Measurements from ENCODE around the gene PTX4.
"Not testable (repeated sequence)": the region's sequence is repeated elsewhere in the genome, so short reads cannot be mapped to it uniquely, and the experiment has no call there.

Gene PTX4

GRCh38 chr16:1444730-1445517, 43.8 kb downstream of the PTX4 start:
- WGBS, result 94% methylated on average over 48 of the region's 48 CpGs
- Histone ChIP-seq H3K4me1 (ENCODE audit: insufficient read depth, low read length) (no peaks in the 10 kb centered on the region), H3K9ac (ENCODE audit: low read depth, low read length) (no peak overlapping the region), H3K27me3 (ENCODE audit: insufficient read depth, low read length) (no peaks in the 10 kb centered on the region), H3K27ac (ENCODE audit: low read depth, low read length) (no peak overlapping the region), H3K36me3 (ENCODE audit: insufficient read depth, low read length) (peaks cover 16% of the 10 kb centered on the region), H3K4me3 (ENCODE audit: low read length) (no peak overlapping the region), H3K9me3 (ENCODE audit: insufficient read depth, low read depth, low read length) (no peaks in the 10 kb centered on the region)

- Histone ChIP-seq H3K9me3 (ENCODE audit: insufficient read depth, low read depth, low read length) (no peaks in the 10 kb centered on the region), H3K9ac (ENCODE audit: low read depth, low read length) (no peak within 1 kb of the TSS; the same call in 1 of the 2 replicates), H3K4me3 (ENCODE audit: low read length) (no peak within 1 kb of the TSS), H3K27ac (ENCODE audit: low read depth, low read length) (no peak within 1 kb of the TSS), H3K4me1 (ENCODE audit: insufficient read depth, low read length) (no peaks in the 10 kb centered on the region), H3K27me3 (ENCODE audit: insufficient read depth, low read length) (no peaks in the 10 kb centered on the region), H3K36me3 (ENCODE audit: insufficient read depth, low read length) (peaks cover 16% of the 10 kb centered on the region)
- WGBS, result 92% methylated on average over 27 of the region's 27 CpGs
These were observed 44.6 kb downstream of the PTX4 start, which contains the start of gene CCDC154 for GRCh38 chr16:1443980-1444729. Gene CCDC154, minus strand, starts transcription at chr16:1444556. Its CDS starts 234 bp downstream, at chr16:1444322.

GRCh38 chr16:1443403-1443973, 45.3 kb downstream of the PTX4 start:
- Histone ChIP-seq H3K4me1 (ENCODE audit: insufficient read depth, low read length) (no peaks in the 10 kb centered on the region), H3K9me3 (ENCODE audit: insufficient read depth, low read depth, low read length) (no peaks in the 10 kb centered on the region), H3K9ac (ENCODE audit: low read depth, low read length) (no peak overlapping the region; the same call in 1 of the 2 replicates), H3K27me3 (ENCODE audit: insufficient read depth, low read length) (no peaks in the 10 kb centered on the region), H3K27ac (ENCODE audit: low read depth, low read length) (no peak overlapping the region), H3K4me3 (ENCODE audit: low read length) (no peak overlapping the region), H3K36me3 (ENCODE audit: insufficient read depth, low read length) (peaks cover 15% of the 10 kb centered on the region)
- 89% methylated on average over 38 of the region's 38 CpGs for WGBS

- no peak overlapping the region for H3K4me3 ChIP-seq (ENCODE audit: low read length)
- no peak overlapping the region for H3K27ac ChIP-seq (ENCODE audit: low read depth, low read length)
- no peaks in the 10 kb centered on the region for H3K9me3 ChIP-seq (ENCODE audit: insufficient read depth, low read depth, low read length)
- no peaks in the 10 kb centered on the region for H3K4me1 ChIP-seq (ENCODE audit: insufficient read depth, low read length)
- H3K9ac ChIP-seq (ENCODE audit: low read depth, low read length), result no peak overlapping the region
- WGBS, result 90% methylated on average over 24 of the region's 24 CpGs
- peaks cover 7% of the 10 kb centered on the region for H3K36me3 ChIP-seq (ENCODE audit: insufficient read depth, low read length)
- H3K27me3 ChIP-seq (ENCODE audit: insufficient read depth, low read length), result no peaks in the 10 kb centered on the region
These were observed 46.0 kb downstream of the PTX4 start for GRCh38 chr16:1442697-1443096.

GRCh38 chr16:1441391-1441829, 47.3 kb downstream of the PTX4 start:
- H3K36me3 ChIP-seq (ENCODE audit: insufficient read depth, low read length), result peaks cover 5% of the 10 kb centered on the region
- no peaks in the 10 kb centered on the region for H3K4me1 ChIP-seq (ENCODE audit: insufficient read depth, low read length)
- H3K27ac ChIP-seq (ENCODE audit: low read depth, low read length), result no peak overlapping the region
- H3K9me3 ChIP-seq (ENCODE audit: insufficient read depth, low read depth, low read length), result no peaks in the 10 kb centered on the region
- no peak overlapping the region for H3K4me3 ChIP-seq (ENCODE audit: low read length)
- no peaks in the 10 kb centered on the region for H3K27me3 ChIP-seq (ENCODE audit: insufficient read depth, low read length)
- 86% methylated on average over 22 of the region's 22 CpGs for WGBS
- H3K9ac ChIP-seq (ENCODE audit: low read depth, low read length), result no peak overlapping the region

GRCh38 chr16:1439699-1440074, 49.1 kb downstream of the PTX4 start:
- H3K36me3 ChIP-seq (ENCODE audit: insufficient read depth, low read length); H3K4me3 ChIP-seq (ENCODE audit: low read length); H3K27me3 ChIP-seq (ENCODE audit: insufficient read depth, low read length); H3K9me3 ChIP-seq (ENCODE audit: insufficient read depth, low read depth, low read length); H3K9ac ChIP-seq (ENCODE audit: low read depth, low read length); H3K4me1 ChIP-seq (ENCODE audit: insufficient read depth, low read length); H3K27ac ChIP-seq (ENCODE audit: low read depth, low read length): not testable (repeated sequence)
- 95% methylated on average over 4 of the region's 4 CpGs for WGBS

- 92% methylated on average over 27 of the region's 27 CpGs for WGBS
- H3K9ac ChIP-seq (ENCODE audit: low read depth, low read length), result no peak overlapping the region
- H3K4me3 ChIP-seq (ENCODE audit: low read length), result no peak overlapping the region
- H3K36me3 ChIP-seq (ENCODE audit: insufficient read depth, low read length), result no peaks in the 10 kb centered on the region
- no peaks in the 10 kb centered on the region for H3K27me3 ChIP-seq (ENCODE audit: insufficient read depth, low read length)
- H3K4me1 ChIP-seq (ENCODE audit: insufficient read depth, low read length), result no peaks in the 10 kb centered on the region
- H3K9me3 ChIP-seq (ENCODE audit: insufficient read depth, low read depth, low read length), result no peaks in the 10 kb centered on the region
- no peak overlapping the region for H3K27ac ChIP-seq (ENCODE audit: low read depth, low read length)
These were observed 49.6 kb downstream of the PTX4 start for GRCh38 chr16:1439058-1439698.

- H3K4me1 ChIP-seq (ENCODE audit: insufficient read depth, low read length), result no peaks in the 10 kb centered on the region
- H3K27me3 ChIP-seq (ENCODE audit: insufficient read depth, low read length), result no peaks in the 10 kb centered on the region
- H3K36me3 ChIP-seq (ENCODE audit: insufficient read depth, low read length), result no peaks in the 10 kb centered on the region
- H3K27ac ChIP-seq (ENCODE audit: low read depth, low read length), result no peak overlapping the region
- H3K4me3 ChIP-seq (ENCODE audit: low read length), result no peak overlapping the region
- WGBS, result 94% methylated on average over 35 of the region's 35 CpGs
- no peak overlapping the region for H3K9ac ChIP-seq (ENCODE audit: low read depth, low read length)
- H3K9me3 ChIP-seq (ENCODE audit: insufficient read depth, low read depth, low read length), result no peaks in the 10 kb centered on the region
These were observed 50.3 kb downstream of the PTX4 start for GRCh38 chr16:1438229-1439057.

DNA sequence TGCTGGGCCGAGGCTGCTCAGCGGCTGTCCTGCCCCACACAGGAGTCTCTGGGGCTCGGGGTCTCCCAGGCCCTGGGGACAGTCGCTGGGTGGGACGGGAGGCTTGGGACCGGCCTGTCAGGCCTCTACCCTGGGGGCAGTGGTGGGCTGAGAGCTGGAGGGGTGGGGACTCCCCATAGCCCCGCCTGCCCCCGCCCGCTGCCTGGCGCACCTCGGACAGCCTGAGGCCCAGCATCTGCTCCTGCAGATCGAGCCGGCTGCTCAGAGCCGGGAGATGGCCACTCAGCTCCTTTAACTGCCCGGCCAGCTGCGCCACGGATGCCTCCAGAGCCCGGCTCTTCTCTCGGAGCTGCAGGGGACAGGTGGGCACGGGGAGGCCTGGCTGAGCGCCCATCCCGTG, 51.1 kb downstream of the PTX4 start:
- Histone ChIP-seq H3K4me1 (ENCODE audit: insufficient read depth, low read length) (no peaks in the 10 kb centered on the region), H3K9ac (ENCODE audit: low read depth, low read length) (no peak overlapping the region), H3K4me3 (ENCODE audit: low read length) (no peak overlapping the region), H3K27me3 (ENCODE audit: insufficient read depth, low read length) (no peaks in the 10 kb centered on the region), H3K27ac (ENCODE audit: low read depth, low read length) (no peak overlapping the region), H3K9me3 (ENCODE audit: insufficient read depth, low read depth, low read length) (no peaks in the 10 kb centered on the region), H3K36me3 (ENCODE audit: insufficient read depth, low read length) (no peaks in the 10 kb centered on the region)
- WGBS, result 92% methylated on average over 22 of the region's 22 CpGs

DNA sequence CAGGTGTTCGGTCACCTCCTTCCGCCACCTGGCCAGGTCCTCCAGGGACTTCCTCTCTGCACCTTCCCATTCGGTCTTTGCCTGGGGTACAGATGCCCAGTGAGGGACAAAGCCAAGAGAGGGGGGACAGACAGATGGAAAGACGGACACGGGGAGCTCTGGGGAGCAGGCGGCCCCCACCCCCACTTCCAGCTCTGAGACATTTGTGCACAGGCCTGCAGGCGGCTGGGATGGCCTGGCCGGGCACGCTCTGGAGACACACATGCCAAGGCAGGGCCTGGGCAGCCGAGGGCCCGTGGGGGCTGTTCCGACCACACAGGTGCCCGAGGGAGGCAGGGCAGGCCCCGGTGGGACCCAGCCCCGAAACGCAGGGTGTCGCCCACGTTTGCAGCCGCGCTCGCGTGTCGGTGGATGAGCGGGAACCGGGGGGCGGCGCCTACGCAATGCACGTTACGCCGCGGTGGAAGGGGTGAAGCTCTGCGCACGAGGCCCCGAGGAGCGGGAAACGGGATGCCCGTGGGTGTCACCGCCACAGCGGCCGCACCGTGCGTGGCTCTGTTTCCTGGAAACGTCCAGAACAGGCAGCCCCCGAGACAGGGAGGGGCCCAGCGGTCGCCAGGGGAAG, 51.9 kb downstream of the PTX4 start:
- Histone ChIP-seq H3K27me3 (ENCODE audit: insufficient read depth, low read length) (no peaks in the 10 kb centered on the region), H3K36me3 (ENCODE audit: insufficient read depth, low read length) (no peaks in the 10 kb centered on the region), H3K4me1 (ENCODE audit: insufficient read depth, low read length) (no peaks in the 10 kb centered on the region), H3K9ac (ENCODE audit: low read depth, low read length) (no peak overlapping the region), H3K4me3 (ENCODE audit: low read length) (no peak overlapping the region), H3K27ac (ENCODE audit: low read depth, low read length) (no peak overlapping the region), H3K9me3 (ENCODE audit: insufficient read depth, low read depth, low read length) (no peaks in the 10 kb centered on the region)
- 91% methylated on average over 47 of the region's 47 CpGs for WGBS

Data from HUES64 (cell line).